K562 (cell line): ENCODE data around the gene SLC18A3.

Experiments
- CEBPB ChIP-seq: fragments of 450-650 bp; IDR thresholded peaks from 2 replicates; pipeline ENCODE4 v1.6.1; 2016; ENCODE audit warnings: missing genetic modification characterization, missing compliant biosample characterization
- CREM ChIP-seq: IDR thresholded peaks from 2 replicates; pipeline ENCODE4 v1.6.1; 2014; ENCODE audit warnings: antibody characterized with exemption, low read depth
- GABPA ChIP-seq: fragments of 200-800 bp; sonication (Bioruptor generic); conservative IDR thresholded peaks from 2 replicates; pipeline ENCODE4 v1.6.1; 2016; ENCODE audit warnings: low read depth, missing genetic modification characterization, missing compliant biosample characterization
- MEF2D ChIP-seq: conservative IDR thresholded peaks from 2 replicates; pipeline ENCODE4 v1.6.1; 2016; ENCODE audit warnings: low read depth, missing genetic modification characterization, missing compliant biosample characterization
- POLR2A ChIP-seq: fragments of 450-650 bp; conservative IDR thresholded peaks from 2 replicates; pipeline ENCODE4 v1.6.1; 2016
- RAD21 ChIP-seq, 2 experiments: fragments of 250-450 bp in 1 of 2; fragments of 450-650 bp in 1 of 2; sonication (Bioruptor Pico) in 1 of 2; formaldehyde crosslinking in 1 of 2; IDR thresholded peaks in 1 of 2; conservative IDR thresholded peaks in 1 of 2; 2 replicates each; pipeline versions ENCODE4 v1.4.0 to v1.8.0; 2020 to 2022; ENCODE audit warnings: mild to moderate bottlenecking in 2 of 2, moderate library complexity in 1 of 2
- RAD51 ChIP-seq: fragments of 450-650 bp; IDR thresholded peaks from 2 replicates; pipeline ENCODE4 v1.7.1; 2016; ENCODE audit warnings: low read depth, mild to moderate bottlenecking, borderline replicate concordance
- ZBTB7A ChIP-seq: IDR thresholded peaks from 2 replicates; pipeline ENCODE4 v1.6.1; 2011; ENCODE audit warnings: low read depth, mild to moderate bottlenecking, low read length, moderate library complexity, borderline replicate concordance; ENCODE audit not compliant: control insufficient read depth
- ZNF224 ChIP-seq: sonication (generic); formaldehyde crosslinking; IDR thresholded peaks from 2 replicates; pipeline ENCODE4 v1.8.0; 2022; ENCODE audit warnings: mild to moderate bottlenecking, missing genetic modification reagents
- ZNF778 ChIP-seq: fragments of 450-650 bp; formaldehyde crosslinking; IDR thresholded peaks from 2 replicates; pipeline ENCODE4 v1.4.0; 2020; ENCODE audit warnings: mild to moderate bottlenecking, moderate library complexity
- TF ChIP-seq, protein P1 (sequence below): IDR thresholded peaks from 3 replicates; pipeline ENCODE4 v1.6.1; 2011; ENCODE audit warnings: borderline replicate concordance, mild to moderate bottlenecking; ENCODE audit not compliant: insufficient read length, insufficient read depth
- TF ChIP-seq, protein P2 (sequence below): fragments of 250-450 bp; sonication (Bioruptor Pico); IDR thresholded peaks from 2 replicates; pipeline ENCODE4 v1.4.0; 2020; ENCODE audit warnings: borderline replicate concordance
- TF ChIP-seq, protein P3 (sequence below): sonication (generic); formaldehyde crosslinking; IDR thresholded peaks from 2 replicates; pipeline ENCODE4 v1.8.1; 2023; ENCODE audit warnings: mild to moderate bottlenecking, missing genetic modification reagents, moderate library complexity
- TF ChIP-seq, protein P4 (sequence below): sonication (generic); formaldehyde crosslinking; IDR thresholded peaks from 2 replicates; pipeline ENCODE4 v1.9.0; 2022; ENCODE audit warnings: mild to moderate bottlenecking, missing genetic modification reagents

DNA sequence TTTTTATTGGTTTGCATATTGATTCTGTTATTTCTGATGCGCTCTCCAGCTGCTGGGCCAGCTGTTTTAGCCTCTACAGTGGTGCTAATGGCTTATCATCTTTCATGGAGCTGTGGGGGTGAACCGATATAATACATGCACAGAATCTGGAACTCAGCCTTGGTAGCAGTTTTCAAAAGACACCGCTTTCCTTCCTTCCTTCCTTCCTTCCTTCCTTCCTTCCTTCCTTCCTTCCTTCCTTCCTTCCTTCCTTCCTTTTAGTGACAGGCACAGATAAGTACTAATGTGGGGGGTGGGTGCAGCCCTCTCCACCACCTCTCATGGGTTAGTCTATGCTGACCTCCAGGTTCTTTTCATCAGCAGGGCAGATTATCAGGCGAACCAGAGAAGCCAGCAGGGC is 37.4 kb downstream of the SLC18A3 start:
- TF ChIP-seq GABPA (no peak), CREM (no peak), RAD51 (no peak), ZNF778 (CRISPR knock-in tag) (no peak), POLR2A (no peak), ZNF224 (CRISPR knock-in tag) (no peak), ZBTB7A (no peak), CEBPB (tag) (no peak), MEF2D (tag) (no peak), RAD21 (CRISPR knock-in tag; conservative IDR thresholded peaks at IDR 0.05 in 1 of 2, IDR thresholded peaks at IDR 0.05 in 1 of 2) (no peak)
- TF ChIP-seq, protein P1, sequence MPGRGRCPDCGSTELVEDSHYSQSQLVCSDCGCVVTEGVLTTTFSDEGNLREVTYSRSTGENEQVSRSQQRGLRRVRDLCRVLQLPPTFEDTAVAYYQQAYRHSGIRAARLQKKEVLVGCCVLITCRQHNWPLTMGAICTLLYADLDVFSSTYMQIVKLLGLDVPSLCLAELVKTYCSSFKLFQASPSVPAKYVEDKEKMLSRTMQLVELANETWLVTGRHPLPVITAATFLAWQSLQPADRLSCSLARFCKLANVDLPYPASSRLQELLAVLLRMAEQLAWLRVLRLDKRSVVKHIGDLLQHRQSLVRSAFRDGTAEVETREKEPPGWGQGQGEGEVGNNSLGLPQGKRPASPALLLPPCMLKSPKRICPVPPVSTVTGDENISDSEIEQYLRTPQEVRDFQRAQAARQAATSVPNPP = no peak
- TF ChIP-seq, protein P2, sequence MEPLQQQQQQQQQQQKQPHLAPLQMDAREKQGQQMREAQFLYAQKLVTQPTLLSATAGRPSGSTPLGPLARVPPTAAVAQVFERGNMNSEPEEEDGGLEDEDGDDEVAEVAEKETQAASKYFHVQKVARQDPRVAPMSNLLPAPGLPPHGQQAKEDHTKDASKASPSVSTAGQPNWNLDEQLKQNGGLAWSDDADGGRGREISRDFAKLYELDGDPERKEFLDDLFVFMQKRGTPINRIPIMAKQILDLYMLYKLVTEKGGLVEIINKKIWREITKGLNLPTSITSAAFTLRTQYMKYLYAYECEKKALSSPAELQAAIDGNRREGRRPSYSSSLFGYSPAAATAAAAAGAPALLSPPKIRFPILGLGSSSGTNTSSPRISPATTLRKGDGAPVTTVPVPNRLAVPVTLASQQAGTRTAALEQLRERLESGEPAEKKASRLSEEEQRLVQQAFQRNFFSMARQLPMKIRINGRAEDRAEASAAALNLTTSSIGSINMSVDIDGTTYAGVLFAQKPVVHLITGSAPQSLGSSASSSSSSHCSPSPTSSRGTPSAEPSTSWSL (CRISPR knock-in tag) = no peak
- TF ChIP-seq, protein P3, sequence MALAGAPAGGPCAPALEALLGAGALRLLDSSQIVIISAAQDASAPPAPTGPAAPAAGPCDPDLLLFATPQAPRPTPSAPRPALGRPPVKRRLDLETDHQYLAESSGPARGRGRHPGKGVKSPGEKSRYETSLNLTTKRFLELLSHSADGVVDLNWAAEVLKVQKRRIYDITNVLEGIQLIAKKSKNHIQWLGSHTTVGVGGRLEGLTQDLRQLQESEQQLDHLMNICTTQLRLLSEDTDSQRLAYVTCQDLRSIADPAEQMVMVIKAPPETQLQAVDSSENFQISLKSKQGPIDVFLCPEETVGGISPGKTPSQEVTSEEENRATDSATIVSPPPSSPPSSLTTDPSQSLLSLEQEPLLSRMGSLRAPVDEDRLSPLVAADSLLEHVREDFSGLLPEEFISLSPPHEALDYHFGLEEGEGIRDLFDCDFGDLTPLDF (CRISPR knock-in tag) = no peak
- TF ChIP-seq, protein P4, sequence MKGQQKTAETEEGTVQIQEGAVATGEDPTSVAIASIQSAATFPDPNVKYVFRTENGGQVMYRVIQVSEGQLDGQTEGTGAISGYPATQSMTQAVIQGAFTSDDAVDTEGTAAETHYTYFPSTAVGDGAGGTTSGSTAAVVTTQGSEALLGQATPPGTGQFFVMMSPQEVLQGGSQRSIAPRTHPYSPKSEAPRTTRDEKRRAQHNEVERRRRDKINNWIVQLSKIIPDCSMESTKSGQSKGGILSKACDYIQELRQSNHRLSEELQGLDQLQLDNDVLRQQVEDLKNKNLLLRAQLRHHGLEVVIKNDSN (CRISPR knock-in tag) = no peak
